Prostate gland (tissue), 2 donors: ENCODE data around the gene PHYHIPL. TPM values are rescaled to one million over a fixed set of nuclear protein-coding genes. Genes with fewer than 3 reads are reported as not detected.

ENCODE experiments used
- DNase-seq: peaks from one replicate; pipeline ENCODE4 v3.0.0-alpha.2; 2019; ENCODE audit warnings: low spot score
- H3K27ac ChIP-seq, 2 donors: fragments of 200-600 bp; sonication (generic); 2 replicates each; pipeline ENCODE4 v1.5.1; 2017 to 2019
- H3K27me3 ChIP-seq: fragments of 200-600 bp; sonication (generic); replicated peaks from 2 replicates; pipeline ENCODE4 v1.5.1; 2019; ENCODE audit not compliant: insufficient read depth
- H3K36me3 ChIP-seq, 2 donors: fragments of 200-600 bp; sonication (generic); 1 replicate in 1 of 2; 2 replicates in 1 of 2; pipeline versions ENCODE4 v1.5.1 to v1.8.1; 2017 to 2019
- H3K4me1 ChIP-seq: fragments of 200-600 bp; sonication (generic); replicated peaks from 2 replicates; pipeline ENCODE4 v1.5.1; 2019
- H3K4me3 ChIP-seq, 2 donors: fragments of 200-600 bp; sonication (generic); 2 replicates each; pipeline ENCODE4 v1.5.1; 2017 to 2019
- H3K9me3 ChIP-seq: fragments of 200-600 bp; sonication (generic); 2 replicates; pipeline ENCODE4 v1.5.1; 2017
- POLR2A ChIP-seq: fragments of 450-650 bp; IDR thresholded peaks from one replicate; pipeline ENCODE4 v1.6.1; 2016; ENCODE audit warnings: antibody characterized with exemption, mild to moderate bottlenecking
- POLR2AphosphoS5 ChIP-seq: sonication (generic); formaldehyde crosslinking; IDR thresholded peaks from one replicate; pipeline ENCODE4 v1.6.1; 2017; ENCODE audit warnings: antibody characterized with exemption
- WGBS: methylation state at CpG from one replicate; pipeline ENCODE4 v1.1.5; 2018; 5-methylcytosine and 5-hydroxymethylcytosine counted together
- intact Hi-C: fragments of 100-400 bp; cut with DNase I; formaldehyde crosslinking; loops from one replicate; pipeline ENCODE4 v1.14.2; 2022
- total RNA-seq, 2 donors: library from RNA; depleted of rRNA; stranded (reverse); fragments of >200 nt; gene quantifications; one replicate each; pipeline ENCODE4 v1.1.0, GENCODE V29; 2016
- TF ChIP-seq, protein P1 (sequence below), 4 experiments: fragments of 200-600 bp in 2 of 4; fragments of 450-650 bp in 2 of 4; sonication (generic) in 2 of 4; IDR thresholded peaks; 1 replicate in 3 of 4; 2 replicates in 1 of 4; pipeline ENCODE4 v1.5.1; 2016 to 2019; ENCODE audit warnings: antibody characterized with exemption in 4 of 4, mild to moderate bottlenecking in 2 of 4, moderate library complexity in 2 of 4

Gene PHYHIPL
- 10 to 100 TPM in 1 of 2 donors, 1 to 10 TPM in 1; 7.0 to 32.1 TPM for total RNA-seq

DNA sequence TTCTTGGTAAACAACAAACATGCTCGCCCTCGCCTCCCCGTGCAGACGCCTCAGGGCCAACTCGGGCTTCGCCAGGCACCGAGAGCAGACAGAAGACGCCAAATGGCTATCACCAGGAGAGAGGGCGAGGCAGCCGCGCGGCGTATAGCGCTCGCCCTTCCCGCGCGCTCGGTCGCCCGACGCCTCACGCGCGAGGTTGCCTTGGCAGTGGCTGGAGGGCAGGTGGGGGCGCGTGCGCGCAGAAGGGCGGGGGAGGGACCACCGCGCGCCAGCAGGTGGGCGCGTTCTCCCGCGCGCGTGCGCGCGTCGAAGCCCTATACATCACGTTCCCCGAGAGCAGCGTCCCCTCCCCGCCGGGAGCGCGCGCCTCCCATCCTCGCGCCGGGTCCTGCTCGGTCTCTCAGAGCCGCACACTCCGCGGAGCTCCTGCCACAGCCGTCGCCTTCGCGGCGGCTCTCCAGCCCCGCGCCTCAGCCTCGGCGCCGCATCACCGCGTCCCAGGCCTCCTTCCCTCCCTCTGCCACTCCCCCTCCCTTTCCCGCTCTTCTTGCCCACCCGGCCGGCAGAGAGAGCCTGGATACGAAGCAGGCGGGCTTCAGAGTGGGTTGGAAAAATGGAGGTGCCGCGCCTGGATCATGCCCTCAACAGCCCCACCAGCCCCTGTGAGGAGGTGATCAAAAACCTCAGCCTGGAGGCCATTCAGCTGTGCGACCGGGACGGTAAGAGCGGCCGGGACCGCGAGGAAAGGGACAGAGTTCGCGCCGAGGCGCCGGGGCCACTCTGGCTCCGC lies at the start of gene PHYHIPL:
Gene PHYHIPL, plus strand, starts transcription at position 403 of the 790 bp plus-strand sequence. Its CDS starts 211 bp downstream, at position 614.
- no peaks in the 10 kb centered on the region for H3K4me1 ChIP-seq
- no peaks in the 10 kb centered on the region for H3K27me3 ChIP-seq
- peak within 1 kb of the TSS; percentile 42 to 60 for H3K4me3 ChIP-seq
- TF ChIP-seq, protein P1, sequence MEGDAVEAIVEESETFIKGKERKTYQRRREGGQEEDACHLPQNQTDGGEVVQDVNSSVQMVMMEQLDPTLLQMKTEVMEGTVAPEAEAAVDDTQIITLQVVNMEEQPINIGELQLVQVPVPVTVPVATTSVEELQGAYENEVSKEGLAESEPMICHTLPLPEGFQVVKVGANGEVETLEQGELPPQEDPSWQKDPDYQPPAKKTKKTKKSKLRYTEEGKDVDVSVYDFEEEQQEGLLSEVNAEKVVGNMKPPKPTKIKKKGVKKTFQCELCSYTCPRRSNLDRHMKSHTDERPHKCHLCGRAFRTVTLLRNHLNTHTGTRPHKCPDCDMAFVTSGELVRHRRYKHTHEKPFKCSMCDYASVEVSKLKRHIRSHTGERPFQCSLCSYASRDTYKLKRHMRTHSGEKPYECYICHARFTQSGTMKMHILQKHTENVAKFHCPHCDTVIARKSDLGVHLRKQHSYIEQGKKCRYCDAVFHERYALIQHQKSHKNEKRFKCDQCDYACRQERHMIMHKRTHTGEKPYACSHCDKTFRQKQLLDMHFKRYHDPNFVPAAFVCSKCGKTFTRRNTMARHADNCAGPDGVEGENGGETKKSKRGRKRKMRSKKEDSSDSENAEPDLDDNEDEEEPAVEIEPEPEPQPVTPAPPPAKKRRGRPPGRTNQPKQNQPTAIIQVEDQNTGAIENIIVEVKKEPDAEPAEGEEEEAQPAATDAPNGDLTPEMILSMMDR (IDR thresholded peaks at IDR 0.05): no peak
- peak; percentile 37 for TF ChIP-seq POLR2A
- peak within 1 kb of the TSS; percentile 71 to 81 for H3K27ac ChIP-seq
- H3K36me3 ChIP-seq: no peaks in the 10 kb centered on the region
- DNase-seq: peak; percentile 44
- no peaks in the 10 kb centered on the region for H3K9me3 ChIP-seq
- WGBS: under 1% methylated on average over 79 of the region's 90 CpGs
- intact Hi-C loops: loop anchor here (2.0 kb wide), 1 partner anchor 222 kb away; no protein-coding TSS in a partner anchor

- H3K27me3 ChIP-seq: no peaks in the 10 kb centered on the region
- TF ChIP-seq POLR2A (no peak), POLR2AphosphoS5 (no peak)
- TF ChIP-seq, protein P1 (IDR thresholded peaks at IDR 0.05): no peak
- H3K4me1 ChIP-seq: no peaks in the 10 kb centered on the region
- no peak for DNase-seq
- WGBS: 67% methylated on average over 3 of the region's 3 CpGs
- no peak overlapping the region for H3K27ac ChIP-seq
- intact Hi-C loops: no loop called here
- H3K4me3 ChIP-seq: no peak overlapping the region
- no peaks in the 10 kb centered on the region for H3K36me3 ChIP-seq
- H3K9me3 ChIP-seq: no peaks in the 10 kb centered on the region
Observed at GRCh38 chr10:59126991-59127390, 49.5 kb upstream of the PHYHIPL start.

- TF ChIP-seq, protein P1 (IDR thresholded peaks at IDR 0.05): no peak
- TF ChIP-seq POLR2AphosphoS5 (no peak), POLR2A (no peak)
- Histone ChIP-seq H3K36me3 (no peaks in the 10 kb centered on the region), H3K9me3 (no peaks in the 10 kb centered on the region), H3K4me1 (no peaks in the 10 kb centered on the region), H3K27me3 (no peaks in the 10 kb centered on the region), H3K27ac (no peak overlapping the region), H3K4me3 (no peak overlapping the region)
- intact Hi-C loops: no loop called here
- no peak for DNase-seq
- 90% methylated on average over 1 of the region's 1 CpG for WGBS
Observed at GRCh38 chr10:59127991-59128390, 48.5 kb upstream of the PHYHIPL start.

GRCh38 chr10:59129867-59130266 lies 46.6 kb upstream of the PHYHIPL start:
- no peak for DNase-seq
- TF ChIP-seq POLR2AphosphoS5 (no peak), POLR2A (no peak)
- TF ChIP-seq, protein P1 (IDR thresholded peaks at IDR 0.05): no peak
- H3K36me3 ChIP-seq: no peaks in the 10 kb centered on the region
- H3K9me3 ChIP-seq: no peaks in the 10 kb centered on the region
- no peaks in the 10 kb centered on the region for H3K4me1 ChIP-seq
- H3K27me3 ChIP-seq: no peaks in the 10 kb centered on the region
- intact Hi-C loops: no loop called here
- H3K27ac ChIP-seq: no peak overlapping the region
- H3K4me3 ChIP-seq: no peak overlapping the region

GRCh38 chr10:59131666-59132065 lies 44.8 kb upstream of the PHYHIPL start:
- no peaks in the 10 kb centered on the region for H3K27me3 ChIP-seq
- 38% methylated on average over 1 of the region's 1 CpG for WGBS
- H3K4me3 ChIP-seq: no peak overlapping the region
- H3K36me3 ChIP-seq: no peaks in the 10 kb centered on the region
- H3K4me1 ChIP-seq: no peaks in the 10 kb centered on the region
- no peak for TF ChIP-seq POLR2A
- TF ChIP-seq, protein P1 (IDR thresholded peaks at IDR 0.05): no peak
- no peak for TF ChIP-seq POLR2AphosphoS5
- H3K9me3 ChIP-seq: no peaks in the 10 kb centered on the region
- intact Hi-C loops: no loop called here
- H3K27ac ChIP-seq: no peak overlapping the region
- no peak for DNase-seq
